ENCODE data around the gene CNTNAP2.

GRCh38 chr7:148149730-148150129, 2033.1 kb downstream of the CNTNAP2 start:
- TF ChIP-seq, protein P1, sequence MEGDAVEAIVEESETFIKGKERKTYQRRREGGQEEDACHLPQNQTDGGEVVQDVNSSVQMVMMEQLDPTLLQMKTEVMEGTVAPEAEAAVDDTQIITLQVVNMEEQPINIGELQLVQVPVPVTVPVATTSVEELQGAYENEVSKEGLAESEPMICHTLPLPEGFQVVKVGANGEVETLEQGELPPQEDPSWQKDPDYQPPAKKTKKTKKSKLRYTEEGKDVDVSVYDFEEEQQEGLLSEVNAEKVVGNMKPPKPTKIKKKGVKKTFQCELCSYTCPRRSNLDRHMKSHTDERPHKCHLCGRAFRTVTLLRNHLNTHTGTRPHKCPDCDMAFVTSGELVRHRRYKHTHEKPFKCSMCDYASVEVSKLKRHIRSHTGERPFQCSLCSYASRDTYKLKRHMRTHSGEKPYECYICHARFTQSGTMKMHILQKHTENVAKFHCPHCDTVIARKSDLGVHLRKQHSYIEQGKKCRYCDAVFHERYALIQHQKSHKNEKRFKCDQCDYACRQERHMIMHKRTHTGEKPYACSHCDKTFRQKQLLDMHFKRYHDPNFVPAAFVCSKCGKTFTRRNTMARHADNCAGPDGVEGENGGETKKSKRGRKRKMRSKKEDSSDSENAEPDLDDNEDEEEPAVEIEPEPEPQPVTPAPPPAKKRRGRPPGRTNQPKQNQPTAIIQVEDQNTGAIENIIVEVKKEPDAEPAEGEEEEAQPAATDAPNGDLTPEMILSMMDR (IDR thresholded peaks at IDR 0.05): no peak
- TF ChIP-seq POLR2A (IDR thresholded peaks at IDR 0.05): no peak
